ENCODE data around the gene SRSF6.

DNA sequence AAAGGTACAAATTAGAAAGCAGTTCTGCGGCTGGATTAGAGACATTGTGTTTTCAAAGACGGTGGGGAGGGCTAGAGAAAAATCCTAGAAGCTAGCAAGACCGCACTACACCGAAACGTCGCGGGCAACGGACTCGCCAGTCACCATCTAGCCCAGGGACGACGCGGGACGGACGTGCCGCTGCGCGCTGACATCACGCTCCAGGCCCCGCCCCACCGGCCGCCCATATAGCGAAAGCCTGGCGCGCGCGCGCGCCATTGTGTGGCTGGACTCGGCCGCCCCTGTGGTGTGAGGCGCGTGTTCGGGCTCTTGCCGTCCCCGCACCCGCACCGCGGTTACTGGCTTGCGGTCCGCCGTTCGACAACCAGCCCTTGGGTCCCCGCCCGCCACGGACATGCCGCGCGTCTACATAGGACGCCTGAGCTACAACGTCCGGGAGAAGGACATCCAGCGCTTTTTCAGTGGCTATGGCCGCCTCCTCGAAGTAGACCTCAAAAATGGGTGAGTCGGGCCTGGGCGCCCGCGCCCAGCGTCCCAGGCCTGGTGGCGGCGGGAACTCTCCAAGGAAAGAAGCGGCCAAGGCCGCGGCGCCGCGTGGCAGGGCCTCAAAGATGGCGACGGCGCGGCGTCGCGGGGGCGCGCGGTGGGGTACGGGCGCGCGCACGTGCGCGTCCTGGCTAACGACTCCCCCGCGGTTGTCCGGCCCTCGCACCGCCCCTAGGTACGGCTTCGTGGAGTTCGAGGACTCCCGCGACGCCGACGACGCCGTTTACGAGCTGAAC is at the start of gene SRSF6:
- TF ChIP-seq POLR2A (IDR thresholded peaks at IDR 0.05; ENCODE audit: low read length) (peak; percentile 99), GATA1 (IDR thresholded peaks at IDR 0.05; ENCODE audit: low read depth, low read length) (no peak)

Measured in erythroblast (primary cell).